GM19455 (cell line): ENCODE measurements around the gene OPRL1.

Experiments used
- ATAC-seq: cut with Tn5 transposase; IDR thresholded peaks from one replicate; pipeline ENCODE4 v1.9.1; 2021; ENCODE audit not compliant: unreplicated experiment

OPRL1 gene

DNA sequence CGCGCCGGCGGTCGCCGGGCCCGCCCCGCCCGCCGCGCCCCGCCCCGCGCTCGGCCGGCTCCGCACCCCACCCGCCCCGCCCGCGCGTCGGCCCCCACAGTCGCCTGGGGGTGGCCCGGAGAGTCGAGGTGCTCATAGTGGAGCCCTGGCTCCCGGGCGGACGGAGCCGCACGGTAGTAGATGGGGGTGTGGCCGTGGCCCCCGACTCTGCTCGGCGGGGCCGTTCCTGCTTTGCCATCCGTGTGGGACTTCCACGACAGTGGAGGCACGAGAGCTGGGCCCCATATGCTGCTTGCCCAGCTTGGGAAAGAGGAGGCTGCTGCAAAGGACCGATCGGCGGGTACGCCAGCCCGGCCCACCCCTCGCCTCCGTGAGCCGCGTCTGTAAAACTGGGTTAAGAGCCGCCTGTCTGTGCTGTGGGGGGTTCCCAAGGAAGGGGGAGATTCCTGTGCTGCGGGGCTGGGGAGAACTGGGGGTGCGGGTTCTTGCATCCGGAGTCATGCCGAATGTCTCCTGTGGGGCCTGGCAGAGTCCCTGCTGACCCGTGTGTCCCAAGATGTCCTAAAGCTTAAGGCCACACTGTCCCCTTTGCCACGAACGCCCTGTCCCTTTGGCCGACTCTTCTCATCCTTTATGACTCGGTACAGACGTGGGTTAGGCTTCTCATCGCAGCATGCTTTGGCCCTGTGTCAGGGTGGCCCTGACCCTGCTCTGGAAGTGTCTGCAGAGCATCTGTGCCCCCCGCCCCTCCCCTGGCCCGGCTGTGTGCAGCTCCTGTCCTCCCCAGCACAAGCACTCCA, at the start of gene OPRL1:
Gene OPRL1 (plus strand): TSS at position 70 of the 800 bp plus-strand sequence. CDS start 12,639 bp downstream, outside the sequence.
- ATAC-seq = peak; percentile 24

DNA sequence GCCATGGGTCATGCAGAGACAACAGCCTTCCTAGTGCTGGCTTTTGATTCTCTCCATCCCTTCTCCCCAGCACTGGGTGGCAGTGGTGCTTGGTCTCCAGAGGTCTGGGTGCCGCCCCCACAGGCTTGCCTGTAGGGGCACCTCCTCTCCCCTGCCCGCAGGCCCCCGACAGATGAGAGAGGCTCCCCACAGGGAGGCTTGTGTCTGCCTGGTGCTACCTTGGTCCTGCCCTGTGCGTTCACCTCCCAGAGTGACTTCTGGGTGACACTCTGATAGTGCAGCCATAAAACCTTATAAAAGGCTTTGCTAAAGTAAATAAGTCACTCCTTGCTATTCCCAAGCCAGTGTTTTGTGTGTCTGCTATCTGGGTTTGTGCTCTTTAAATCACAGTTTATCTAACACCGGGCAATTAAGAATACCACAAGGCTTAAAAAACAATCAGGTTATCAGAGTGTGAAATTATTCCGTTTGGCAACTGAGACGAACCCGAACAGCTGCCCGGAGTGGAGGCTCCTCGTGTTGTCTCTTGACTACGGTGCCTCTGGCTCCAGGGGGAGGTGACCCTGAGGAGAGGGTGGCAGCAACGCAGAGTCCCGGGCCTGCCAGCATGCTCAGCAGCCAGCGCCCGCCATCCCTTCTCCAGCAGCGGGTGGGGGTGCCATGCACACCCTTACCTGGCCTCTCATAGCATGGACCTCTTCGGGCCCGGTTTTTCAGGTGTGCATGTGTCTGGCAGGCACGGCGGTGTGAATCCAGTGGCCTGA, 49.3 kb upstream of the OPRL1 start:
- no peak for ATAC-seq

DNA sequence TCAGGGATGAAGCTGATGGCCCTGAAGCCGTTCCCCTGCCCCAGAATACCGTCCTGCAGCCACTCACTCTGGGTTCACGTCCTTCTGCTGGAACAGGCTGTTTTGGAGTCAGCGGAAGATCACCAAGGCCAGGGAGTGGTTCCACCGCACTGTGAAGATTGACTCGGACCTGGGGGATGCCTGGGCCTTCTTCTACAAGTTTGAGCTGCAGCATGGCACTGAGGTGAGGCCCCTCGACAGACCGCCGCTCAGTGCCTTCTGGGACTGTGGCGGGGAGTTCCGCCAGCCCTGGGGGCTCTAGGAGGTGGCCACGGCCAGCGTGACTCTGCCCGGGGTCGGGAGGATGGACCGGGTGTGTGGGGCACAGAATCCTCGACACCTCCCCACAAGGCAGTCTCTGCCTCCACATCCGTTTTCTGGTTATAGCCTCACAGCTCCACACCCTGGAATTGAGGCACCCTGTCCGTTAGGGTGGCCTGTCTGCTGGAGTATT, 48.0 kb upstream of the OPRL1 start:
- ATAC-seq = no peak

DNA sequence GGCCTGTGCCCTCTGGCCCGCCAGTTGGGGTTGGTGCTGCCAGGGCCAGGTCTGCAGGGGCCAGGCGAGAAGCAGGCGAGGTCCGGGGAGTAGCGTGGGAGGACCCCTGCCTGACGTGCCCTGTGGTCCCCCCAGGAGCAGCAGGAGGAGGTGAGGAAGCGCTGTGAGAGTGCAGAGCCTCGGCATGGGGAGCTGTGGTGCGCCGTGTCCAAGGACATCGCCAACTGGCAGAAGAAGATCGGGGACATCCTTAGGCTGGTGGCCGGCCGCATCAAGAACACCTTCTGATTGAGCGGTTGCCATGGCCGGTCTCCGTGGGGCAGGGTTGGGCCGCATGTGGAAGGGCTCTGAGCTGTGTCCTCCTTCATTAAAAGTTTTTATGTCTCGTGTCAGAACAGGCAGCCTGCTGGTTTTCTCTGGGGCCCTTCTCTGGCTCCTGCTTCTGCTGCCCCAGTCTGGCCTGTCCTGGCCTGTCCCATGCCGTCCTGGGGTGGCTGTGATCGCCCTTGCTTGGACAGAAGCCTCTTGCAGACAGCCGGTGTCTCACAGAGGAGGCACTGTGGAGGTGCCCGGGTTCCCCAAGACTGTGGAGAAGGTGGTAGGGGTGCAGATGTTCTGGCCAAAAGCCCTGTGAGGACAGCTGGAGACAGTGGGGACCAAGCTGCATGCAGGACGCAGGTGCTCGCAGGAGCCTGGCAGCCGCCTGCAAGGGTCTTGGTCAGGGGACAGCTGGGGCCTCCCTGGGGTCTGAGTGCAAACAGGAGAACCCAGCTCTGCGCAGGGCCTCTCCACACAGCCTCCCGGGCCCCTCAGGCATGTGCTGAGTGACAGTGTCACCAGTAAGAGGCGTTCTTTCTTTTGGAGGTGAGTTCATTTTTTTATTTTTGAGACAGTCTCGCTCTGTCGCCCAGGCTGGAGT, 46.9 kb upstream of the OPRL1 start:
- ATAC-seq = no peak

DNA sequence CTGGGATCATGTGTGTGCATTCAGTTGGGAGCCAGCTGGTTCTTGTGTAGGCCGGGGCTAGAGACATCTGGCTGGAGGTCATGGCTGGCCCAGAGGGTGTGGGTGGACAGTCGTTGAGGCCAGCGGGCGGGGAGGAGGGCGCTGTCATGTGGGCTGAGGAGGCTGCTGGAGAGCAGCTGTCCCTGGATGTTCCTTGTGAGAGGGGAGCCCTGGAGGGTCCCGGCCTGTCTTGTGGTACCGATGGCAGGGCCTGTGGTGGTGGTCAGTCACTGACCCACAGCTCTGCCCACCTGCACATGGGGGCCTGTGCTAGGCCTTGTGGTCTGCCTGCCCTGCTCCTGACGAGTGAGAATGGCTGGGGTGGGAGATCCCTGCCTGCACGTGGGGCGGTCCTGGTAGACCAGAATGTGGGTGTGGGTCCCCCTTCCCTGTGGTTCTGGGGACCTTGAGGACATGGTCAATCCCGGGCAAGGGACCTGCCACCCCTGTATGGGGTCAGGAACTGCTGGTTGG, 45.8 kb upstream of the OPRL1 start:
- no peak for ATAC-seq

DNA sequence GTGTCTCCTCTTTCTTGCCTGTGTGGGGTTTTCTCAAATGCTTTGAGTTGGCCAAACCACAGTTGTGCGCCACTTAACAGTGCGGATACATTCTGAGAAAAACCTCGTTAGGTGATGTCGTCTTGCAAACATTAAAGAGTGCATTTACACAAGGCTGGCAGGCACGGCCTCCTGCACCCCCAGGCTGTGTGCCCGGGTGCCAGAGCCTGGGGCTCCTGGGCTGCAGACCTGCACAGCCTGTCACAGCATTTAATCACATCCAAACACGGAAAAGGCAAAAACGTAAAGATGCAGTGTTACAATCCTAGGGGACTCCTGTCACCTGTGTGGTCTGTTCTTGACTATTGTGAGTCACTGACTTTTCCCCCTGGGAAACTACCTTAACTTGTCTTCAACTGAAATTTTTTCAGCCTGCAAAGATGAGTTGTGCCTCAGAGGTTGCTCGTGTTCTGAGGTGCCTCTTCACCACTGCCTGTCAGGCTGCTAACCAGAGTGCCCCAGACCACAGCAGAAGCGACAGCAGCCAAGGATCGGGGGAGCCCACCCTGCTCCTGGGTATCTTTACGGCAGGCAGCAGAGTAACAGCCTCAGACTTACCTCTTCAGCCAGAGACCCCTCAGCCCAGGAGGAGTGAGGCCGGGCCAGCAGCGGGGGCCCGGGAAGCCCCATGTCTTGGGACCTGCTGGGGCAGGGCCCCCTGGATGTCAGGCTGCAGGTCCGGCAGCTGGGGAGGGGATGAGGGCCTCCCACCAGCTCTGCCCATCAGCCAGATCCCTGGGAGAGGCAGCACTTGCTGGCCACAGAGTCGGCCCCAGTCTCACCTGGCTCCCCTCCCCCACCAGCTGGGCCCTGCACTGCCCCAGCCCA, 44.6 kb upstream of the OPRL1 start:
- ATAC-seq = no peak

DNA sequence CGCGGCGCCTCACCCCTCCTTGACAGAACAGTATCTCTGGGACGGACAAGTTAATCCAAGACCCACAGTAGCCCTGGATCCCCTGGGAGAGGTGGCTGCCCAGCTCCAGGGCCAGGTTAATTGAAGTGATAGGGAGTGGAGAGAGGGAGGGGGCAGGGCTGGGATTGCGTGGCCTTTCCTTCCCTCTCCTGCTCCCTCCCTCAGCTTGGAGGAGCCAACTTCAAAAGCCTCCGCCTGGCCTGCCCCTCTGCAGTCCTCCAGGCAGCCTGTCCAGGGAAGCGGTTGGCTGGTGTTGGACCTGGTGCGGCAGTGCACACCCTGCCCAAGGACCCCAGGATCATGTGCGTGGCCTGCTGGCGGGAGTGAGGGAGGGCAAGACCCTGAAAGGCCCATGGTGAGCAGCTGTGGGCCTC, 43.9 kb upstream of the OPRL1 start, which contains the start of gene C20orf204:
Gene C20orf204 (plus strand): TSS at position 250 of the 413 bp plus-strand sequence. CDS start 142 bp downstream, at position 392.
- no peak for ATAC-seq

DNA sequence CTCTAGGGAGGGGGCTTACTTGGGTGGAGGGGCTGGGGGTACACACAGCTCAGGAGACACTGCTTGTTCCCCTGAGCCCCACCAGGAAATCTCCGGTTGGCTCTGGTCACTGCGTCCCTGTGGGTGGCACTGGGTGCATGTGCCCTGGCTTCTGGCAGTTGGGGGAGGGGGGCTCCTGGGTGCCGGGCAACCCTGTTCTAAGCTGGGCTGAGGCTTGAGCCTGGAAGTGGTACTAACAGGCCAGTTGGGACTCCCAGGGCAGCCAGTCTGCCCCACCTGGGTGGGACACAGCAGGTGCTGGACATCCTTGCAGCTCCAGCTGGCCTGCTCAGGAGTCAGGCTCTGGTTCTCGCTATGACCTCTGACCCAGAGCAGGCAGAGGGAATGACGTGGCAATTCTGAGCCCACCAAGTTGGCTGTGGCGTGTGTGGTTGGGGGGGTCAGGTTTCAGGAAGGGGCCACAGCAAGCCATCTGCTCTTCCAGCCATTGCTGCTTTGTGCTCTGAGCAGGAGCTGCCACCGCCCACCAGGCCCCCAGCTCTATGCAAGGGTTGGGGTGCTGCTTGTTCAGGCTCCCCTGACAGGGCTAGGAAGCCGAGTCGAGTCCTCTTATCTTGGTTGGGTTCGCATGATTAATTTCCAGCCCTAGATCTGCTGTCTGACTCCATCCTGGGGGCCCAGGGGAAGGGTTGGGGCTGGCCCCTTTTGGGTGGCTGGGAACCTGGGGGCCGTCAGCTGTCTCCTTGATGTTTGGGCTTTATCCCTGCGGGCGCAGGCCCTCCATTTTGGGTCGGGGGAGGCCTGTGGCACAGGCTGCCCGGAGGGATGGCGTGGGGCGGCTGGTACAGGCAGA, 43.3 kb upstream of the OPRL1 start:
- no peak for ATAC-seq

DNA sequence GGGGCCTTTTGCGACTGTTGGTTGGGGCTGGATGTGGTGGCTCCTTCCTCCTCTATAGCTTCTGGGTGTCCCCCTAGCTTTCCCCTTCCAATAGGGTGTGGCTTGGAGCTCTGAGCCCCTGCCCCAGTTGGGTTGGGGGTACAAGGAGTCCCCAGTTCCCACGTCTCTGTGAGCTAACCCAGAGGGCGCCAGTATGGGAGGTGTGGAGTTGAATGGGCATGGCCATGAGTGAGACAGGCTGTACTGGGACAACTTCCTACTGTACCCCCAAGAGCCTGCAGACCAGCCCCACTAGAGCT, 42.7 kb upstream of the OPRL1 start:
- ATAC-seq = no peak

DNA sequence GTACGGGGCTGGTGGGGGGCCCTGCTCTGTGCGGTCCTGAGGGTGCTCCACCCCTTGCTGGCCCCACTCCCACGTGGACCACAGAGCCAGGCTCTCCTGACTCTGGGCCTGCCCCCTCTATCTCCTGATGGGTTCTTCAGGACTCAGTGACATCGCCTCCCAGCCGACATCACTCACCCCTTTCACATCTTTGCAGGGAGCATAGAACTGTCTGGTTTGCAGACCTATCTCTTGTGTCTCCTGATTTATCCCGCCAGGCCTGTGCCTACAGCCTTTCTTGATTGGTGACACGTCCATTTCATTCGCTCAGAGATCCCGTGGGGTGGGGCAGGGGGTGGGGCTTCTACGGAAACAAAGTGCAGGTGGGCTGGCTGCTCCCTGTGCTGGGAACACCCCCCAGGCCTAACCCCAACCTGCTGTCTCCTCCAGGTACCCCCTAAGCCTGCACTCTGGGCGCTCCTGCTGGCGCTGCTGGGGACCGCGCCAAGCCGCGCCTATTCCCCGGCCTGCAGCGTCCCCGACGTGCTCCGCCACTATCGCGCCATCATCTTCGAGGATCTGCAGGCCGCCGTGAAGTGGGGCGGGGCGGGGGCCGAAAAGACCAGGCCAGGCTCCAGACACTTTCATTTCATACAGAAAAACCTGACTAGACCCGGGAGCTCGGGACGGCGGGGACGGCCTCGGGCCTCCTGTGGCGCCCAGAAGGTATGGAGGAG, 42.2 kb upstream of the OPRL1 start:
- no peak for ATAC-seq

DNA sequence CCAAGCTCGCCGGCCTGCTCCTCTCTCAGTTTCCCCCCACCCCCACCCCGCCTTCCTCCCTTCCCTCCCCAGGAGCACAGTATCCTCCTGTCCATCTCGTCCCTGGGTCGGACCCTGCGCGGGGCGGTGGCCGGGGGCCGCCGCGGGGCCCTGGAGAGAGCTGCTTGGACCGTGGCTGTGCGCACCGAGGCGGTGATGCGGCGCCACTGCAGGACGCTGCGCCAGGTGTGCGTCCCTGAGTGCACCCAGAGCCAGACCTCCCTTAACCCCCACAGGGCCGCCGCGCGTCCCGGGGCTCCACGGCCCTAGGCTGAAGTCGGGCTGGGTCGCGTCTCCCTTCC, 41.7 kb upstream of the OPRL1 start:
- ATAC-seq = peak; percentile 37

DNA sequence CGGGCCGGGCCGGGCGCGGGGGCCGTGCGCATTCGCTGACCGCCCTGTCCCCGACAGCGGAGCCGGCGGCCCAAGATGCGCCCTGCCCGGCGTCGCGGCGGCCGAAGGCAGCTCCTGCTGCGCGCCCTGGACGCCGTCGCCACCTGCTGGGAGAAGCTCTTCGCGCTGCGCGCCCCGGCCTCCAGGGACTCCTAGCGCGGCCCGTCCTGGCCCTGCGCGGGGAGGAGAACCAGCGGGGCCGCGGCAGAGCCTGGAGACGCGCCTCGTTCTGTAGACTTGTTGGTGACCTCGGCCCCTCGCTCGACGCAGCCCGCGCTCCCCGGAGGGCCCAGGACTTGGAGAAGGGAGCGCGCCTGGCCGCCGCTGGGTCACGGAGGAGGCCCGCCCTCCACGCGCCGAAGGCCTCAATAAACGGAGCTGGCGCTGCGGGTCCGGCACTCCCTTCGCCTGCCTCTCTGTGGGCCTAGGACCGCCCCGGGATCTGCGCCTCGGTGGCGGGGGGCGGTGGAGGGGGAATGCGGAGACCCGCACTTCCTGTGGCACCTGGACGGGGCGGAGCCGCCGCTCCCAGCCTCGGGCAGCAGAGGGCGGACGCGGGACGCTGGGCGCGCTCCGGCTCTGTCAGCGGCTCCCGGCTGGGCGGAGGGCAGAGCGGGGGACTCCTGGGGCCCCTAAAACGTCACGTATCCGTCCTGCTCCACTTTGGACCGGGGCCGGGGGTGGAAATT, 41.2 kb upstream of the OPRL1 start:
- peak; percentile 45 for ATAC-seq

DNA sequence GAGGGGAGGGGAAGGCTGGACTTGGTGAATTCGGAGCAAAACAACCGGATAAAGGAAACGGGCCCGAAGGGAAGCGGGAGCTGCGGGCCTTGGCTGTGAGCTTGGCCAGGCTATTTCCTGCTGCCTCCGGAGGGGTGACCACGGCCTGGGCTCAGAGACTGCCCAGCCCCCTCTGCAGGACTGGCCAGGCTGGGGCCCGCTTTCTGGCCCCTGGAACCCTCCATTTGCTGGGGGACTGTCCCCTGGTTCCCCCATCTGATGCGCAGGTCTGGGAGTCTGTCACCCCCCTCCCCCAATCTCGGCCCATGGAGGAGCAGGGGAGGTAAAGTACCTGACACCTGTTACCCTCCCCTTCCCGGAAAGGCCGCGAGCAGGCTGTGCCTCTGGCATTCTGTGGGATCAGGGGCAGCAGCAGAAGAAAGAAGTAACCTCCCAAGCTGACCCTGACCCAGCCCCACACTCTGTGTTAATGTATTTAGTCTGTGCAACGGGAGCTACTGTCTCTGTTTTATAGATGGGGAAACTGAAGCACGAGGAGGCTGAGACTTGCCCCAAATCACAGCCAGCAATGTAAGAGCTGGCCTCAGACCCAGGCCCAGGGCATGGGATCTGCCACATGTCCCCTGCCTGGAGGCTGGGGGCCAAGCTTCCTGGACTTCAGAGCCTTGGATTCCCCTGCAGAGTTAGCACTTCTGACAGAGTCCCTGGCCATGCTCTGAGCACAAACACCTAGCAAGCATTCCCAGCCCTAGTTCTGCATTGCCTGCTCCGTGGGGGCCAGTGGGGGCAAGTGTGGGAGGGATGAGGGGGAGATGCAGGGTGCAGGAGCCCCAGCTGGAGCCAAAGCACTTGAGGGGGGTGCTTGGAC, 40.4 kb upstream of the OPRL1 start:
- no peak for ATAC-seq

DNA sequence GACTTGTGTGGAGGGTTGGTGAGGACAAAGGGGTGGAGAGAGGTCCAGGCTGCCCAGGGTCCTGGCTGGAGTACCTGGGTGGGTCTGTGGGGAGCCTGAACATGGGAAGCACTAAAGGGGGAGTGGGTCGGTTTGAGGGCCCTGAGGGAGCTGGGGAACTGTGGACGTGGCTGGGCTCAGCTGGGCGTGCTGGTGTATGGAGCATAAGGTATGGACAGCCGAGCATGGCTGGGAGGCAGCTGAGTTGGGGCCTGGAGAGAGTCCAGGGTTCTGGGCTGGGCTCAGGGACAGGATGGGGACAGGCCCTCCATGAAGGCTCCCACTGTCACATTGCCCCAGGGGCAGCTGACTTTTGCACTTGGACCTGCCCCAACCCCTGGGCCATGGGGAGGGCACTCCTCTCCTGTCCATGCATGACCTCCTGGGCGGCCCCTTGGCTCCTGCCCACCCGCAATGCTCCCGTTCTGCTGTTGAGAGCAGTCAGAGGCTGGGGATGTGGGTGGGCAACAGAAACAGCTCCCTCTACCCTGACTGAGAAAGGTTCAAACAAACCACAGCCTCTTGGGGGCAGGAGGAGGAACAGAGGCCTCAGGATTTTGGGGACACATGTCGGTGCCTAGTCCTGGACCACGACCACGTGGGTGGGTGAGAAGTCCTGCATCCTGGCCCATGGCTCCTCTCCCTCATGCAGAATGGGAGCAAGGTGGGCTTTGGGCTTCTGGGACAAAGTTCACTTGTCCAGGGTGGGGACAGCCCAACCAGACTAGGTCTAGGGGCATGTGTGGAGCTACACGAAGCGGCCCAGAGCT, 39.4 kb upstream of the OPRL1 start:
- ATAC-seq = no peak

DNA sequence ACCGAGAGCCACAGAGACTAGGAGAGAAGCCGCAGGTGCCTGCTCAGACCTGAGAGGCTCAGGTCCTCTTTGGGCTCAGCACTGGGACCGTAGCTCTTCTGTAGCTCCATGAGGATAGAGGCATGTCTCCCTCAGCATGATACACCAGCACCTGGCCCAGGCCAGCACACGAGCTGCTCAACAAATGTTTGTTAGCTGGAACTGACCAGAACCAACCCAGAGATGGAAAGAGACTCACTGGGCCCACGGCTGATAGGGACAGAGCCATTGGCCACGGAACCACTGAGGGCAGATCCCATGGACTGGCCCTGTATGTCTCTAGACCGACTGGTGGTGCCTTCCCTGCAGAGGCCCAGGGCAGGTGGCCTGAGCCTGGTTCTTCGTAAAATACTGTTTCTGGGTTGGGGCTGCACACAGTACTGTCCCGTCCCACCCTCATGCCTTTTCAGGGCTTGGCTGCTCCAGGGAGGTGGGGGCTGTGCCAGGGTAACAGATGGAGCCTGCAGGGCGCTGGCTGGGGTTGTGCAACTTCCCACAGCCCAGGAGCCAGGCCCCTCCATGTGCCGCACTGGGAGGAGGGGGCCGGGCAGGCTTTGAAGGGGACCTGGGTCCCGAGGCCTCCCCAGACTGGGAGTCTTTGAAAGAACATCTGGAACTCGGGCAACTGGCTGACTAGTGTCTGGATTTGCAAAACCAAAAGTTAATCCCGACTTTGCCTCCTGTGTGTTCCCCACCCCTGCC, 38.7 kb upstream of the OPRL1 start:
- ATAC-seq = no peak

DNA sequence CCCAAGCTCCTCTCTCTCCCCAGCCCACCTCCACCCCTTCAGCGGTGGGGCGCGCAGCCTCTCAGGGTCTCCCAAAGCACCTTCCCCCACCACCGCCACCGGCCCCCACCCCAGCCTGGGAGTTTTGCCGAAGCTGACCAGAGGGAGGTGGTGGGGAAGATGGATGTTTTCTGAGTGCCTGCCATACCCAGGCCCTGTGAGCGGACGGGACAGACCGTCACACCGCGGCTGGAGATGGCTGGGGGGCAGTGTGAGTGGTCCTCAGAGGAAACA, 38.2 kb upstream of the OPRL1 start:
- ATAC-seq = no peak
